NCI-H748 (cell line): ENCODE measurements around the gene API5.
"Not testable (repeated sequence)": the region's sequence is repeated elsewhere in the genome, so short reads cannot be mapped to it uniquely, and the experiment has no call there.

ENCODE experiments used
- DNase-seq: peaks from one replicate; lab custom pipeline; 2025; ENCODE audit not compliant: unreplicated experiment; lab: John Stamatoyannopoulos, UW

Gene API5

DNA sequence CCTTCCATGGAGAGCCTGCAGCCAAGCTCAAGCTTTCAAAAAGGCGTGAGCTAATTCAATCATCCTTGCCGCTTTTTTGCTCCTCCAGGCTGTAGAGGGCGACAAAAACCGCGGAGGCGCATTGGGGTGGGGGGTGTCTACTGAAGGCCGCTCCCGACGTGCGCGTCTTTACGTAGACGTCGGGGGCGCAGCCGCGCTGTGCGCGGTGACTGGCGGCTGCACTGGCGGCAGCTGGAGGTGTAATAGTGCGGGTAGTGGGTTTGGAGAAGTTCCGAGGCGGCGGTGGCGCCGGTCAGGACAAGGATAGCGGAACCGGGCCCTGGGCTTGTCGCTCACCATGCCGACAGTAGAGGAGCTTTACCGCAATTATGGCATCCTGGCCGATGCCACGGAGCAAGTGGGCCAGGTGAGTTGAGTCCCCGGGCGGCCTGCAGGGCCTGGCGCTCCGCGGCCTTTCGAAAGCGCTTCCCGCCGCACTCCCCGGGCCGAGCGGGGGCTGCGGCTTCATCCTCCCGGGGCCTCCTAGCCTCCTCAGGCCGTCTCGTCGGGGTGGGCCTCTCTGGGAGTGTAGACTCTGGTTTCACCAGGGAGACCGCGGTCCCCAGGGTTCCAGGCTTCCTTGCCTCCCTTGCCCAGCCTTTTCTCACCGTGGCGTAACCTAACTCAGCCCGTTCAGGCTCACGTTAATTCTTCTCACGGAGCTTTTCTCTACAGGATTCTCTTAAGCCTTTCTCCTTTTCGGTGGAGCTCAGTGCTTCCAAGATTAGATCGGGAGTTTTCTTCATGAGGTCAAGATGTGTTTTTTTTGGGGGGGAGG, at the start of gene API5:
Gene API5 (plus strand): TSS at position 206 of the 817 bp plus-strand sequence. CDS start 132 bp downstream, at position 338.
- DNase-seq, result peak; percentile 98

DNA sequence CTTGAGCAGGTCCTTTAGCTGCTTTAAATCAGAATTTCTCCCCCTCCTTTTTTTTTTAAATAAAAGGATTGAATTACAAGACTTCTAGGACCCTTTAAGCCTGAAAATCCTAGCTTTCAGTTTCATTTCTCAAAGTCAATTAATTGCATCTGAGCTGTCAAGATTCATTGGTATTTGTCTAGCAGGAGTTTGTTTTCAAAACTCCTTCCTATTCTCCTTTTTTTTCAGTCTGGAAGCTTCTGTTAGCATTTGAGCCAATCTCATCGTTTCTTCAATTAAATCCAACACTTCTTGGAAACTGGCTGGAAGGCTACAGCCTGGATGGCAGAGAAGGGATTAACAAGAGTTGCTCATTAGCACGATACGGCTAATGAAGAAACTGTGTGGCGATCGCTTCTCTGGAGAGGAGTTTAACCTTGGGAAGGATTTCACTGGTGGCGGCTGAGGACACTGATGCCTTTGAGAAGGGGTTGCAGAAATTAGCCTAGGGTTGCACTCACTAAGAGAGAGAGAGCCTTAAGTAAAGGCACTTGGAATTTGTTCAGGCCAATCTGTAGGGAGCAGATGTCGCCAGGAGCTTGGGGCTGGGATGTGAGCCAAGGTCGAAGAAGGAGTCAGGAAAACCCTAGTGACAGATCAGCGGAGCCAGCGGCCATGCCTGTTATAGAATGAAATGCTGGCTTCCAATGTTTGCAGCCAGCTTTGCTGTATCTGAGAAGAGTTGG, 43.8 kb upstream of the API5 start:
- DNase-seq, result no peak

DNA sequence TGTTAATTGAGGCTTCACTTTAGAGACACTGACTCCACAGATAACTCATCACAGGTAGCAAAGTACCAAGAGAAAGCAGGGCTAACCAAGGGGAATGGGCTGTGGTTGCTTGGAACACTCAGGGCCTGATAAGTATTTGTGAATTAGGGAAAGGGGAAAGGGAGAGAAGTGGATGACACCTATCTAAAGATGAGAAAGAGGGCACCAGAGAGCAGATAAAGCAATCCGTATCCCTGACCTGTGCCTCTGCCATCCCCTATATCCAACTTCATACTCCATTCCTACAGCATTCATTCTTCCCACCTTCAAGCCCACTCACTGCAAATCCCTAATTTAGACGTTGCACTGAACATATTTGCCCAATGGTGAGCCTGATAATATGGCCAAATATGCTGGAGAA, 43.0 kb upstream of the API5 start:
- no peak for DNase-seq

DNA sequence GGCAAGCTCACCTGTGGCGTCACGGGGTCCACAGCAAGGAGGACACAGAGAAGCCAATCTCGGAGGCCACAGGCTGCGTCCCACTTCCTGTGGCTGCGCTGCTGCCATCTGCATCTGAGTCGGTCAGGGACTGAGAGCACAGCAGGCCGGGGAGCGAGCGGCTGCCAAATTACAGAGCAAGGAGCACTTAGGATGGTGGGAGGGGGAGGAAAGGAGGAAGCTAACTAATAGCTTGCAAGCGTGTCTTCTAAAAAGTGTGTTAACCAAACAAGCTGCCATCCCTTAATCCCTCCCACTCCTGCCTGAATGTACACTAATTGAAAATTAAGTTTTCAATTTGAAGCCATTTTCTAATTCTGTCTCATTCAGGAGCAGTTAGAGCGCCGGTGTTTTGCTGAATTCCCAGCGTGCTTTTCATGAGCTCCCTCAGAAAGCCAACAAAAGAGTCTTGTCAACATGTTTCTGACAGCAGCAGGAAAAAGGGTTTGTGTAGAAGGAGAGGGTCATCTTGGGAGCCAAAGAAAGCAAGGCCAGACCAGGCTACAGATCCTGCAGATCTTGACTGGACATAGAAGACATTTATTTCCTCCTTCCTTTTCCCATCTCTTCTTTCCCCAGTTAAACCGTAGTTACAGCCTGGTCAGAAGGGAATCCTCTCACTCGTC, 42.4 kb upstream of the API5 start:
- peak; percentile 26 for DNase-seq

DNA sequence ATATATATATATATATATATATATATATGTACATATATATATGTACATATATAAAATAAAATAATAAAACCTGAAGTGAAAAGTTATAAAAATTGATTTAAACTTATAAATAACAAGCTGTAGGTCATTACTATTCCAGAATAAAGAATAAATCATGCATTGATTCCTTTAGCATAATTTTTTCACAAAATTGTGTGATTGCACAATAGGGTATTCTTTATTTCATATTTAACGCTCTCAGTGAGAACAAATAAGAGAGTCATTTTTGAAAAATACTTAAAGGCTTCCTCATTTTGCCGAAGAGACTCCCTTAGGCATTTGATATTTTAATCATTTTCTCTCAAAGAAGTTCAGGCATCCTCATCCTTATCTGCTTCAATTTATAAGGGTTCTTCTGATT, 41.3 kb upstream of the API5 start:
- no peak for DNase-seq

DNA sequence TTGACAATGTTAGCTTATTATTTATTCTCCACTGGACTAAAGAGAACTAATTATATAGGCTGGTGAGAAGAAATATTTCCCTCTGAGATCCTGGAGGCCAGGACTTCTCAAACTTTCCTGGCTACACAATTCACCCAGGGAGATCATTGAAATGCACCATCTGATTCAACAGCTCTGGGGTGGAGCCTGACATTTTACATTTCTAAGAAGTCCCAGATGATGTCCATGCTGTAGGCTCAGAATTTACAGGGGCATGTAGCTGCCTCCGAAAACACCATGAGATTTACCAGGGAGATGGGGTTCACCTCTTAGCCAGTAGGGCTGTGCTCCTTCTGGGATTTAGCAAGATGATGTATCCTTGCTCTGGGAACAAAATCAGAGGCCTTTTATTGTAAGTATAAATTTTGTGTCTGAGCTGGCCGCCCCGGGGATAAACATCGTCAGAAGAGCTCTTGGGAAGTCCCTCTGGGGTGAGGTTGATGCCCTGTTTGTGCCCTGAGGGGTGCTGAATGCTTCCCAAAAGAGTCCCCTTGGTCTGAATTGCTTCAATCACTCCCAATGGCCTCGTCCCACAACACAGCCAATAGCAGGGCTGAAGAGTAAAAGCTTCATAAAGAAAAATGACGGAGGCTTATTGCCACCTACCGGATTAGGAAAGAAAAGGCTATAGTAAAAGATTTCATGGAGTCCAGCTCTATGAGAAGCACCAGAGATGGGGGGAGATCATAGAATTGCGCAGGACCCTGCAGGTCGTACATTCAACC, 33.4 kb upstream of the API5 start:
- peak; percentile 51 for DNase-seq

DNA sequence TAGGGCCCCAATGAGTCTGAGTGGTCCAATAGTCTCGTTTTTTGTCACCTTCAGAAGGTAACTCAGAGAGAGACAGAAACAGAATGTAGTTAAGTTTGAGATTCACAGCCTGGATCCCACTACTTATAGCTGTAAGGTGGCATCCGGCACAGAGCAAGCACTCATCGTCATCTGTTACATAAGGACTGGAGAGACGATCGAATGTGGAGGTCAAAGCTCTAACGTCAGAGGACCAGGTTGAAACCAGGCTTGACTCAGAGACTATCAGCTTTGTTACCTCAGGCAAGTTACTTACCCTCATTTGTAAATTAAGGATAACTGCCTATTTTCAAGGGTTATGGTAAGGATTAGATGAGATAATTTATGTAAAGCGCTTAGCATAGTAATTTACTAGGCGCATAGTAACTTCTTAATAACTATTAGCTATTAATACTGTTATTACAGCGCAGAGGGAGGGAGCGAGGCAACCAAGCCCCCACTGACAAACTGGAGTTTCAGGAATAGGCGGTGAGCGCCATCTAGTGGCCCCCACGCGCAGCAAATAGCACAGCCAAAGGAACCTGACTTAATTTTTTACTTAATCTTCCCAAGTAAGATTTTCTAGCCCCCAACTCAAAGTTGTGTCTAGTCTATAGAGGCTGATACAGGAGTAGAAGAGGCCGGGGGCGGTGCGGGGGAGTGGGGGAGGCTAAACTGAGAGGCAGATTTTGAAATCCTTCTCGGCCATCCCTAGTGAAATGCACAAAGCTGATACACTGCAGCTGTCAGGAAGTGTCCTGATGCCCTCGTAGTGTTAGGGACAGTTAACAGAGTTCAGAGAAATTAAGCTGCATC, 29.0 kb upstream of the API5 start:
- peak; percentile 37 for DNase-seq

DNA sequence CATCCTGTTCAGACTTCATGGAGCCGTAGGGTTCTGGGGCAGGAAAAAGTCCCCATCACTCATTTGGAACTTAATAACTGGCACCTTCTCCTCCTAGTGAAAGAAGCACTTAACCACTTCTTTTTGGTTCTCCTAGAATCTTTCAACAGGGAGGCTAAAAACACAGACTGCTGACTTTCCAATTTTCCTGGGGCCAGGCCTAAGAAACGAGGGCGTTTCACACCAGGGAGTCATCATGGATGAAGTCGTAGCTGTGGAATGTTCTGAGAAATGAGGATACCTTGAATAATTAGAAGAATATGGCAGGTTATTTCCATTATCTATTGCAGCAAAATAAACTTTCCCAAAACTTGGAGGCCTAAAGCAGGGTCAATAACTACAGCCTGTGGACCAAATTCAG, 26.0 kb upstream of the API5 start:
- no peak for DNase-seq

DNA sequence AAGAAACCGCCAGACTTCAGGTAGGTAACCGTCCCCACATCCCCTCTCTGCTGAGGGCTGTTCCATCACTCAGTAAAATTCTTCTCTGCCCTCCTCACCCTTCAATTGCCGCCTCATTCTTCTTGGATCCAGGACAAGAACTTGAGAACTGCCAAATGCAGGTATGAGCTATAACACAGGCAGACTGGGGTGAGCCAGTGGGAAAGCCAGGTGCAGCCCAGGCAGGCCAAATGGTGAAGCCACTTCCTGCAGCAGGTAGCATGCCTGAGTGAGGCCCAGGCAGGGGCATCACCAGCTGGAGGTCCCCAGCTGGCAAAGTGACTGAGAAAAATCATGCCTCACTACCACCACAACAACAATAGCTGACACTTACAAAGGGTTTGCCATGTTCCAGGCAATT, 22.4 kb upstream of the API5 start:
- no peak for DNase-seq

DNA sequence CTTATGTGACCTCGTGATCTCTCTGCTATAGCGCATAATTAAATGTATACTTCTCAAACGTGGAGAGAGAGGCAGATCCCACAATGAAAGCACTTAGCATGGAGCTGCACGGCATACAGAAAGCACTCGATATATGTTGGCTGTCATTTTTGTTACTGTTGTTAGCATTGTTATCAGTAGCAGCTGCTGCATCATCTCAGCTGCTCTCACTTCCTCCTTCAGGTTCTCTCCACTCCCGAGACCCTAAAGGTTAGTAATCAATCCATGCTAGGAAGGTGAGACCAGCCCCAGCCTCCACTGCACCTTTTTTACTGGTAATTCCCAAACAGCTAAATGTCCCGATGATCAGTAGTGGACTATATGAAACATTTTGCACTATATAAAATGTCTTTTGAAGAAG, 13.4 kb upstream of the API5 start:
- DNase-seq, result no peak

DNA sequence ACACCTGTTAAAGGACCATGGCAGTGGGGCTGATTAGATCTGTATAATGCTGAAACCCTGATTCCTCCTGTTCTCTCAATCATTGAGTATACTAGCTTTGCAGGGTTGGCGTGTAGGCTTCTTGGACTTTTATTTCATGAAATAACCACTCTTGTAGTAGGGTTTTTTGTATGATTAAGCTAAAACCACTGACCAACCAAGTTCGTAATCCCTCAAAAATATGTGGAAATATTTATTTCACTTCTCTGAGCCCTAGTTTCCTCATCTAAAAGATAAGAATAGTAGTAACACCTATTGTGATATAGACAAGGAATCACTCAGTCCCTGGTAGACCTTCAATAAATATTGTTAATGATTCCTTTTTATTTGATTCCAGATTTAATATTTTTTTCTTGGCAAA, 4.2 kb downstream of the API5 start:
- DNase-seq, result no peak

DNA sequence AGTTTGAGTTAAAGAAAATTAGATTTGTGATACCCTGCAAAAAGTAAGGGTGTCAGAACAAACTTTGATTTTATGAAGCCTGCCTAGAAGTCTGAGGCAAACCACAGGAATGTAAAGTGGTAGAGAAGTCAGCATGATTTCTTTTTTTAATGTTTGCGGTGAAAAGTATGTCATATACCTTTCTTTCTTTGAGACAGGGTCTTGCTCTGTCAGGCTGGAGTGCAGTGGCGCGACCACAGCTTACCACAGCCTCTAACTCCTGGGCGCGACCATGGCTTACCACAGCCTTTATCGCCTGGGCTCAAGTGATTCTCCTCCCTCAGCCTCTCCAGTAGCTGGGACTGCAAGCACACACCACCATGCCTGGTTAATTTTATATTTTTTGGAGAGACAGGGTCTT, 4.7 kb downstream of the API5 start:
- DNase-seq, result no peak

DNA sequence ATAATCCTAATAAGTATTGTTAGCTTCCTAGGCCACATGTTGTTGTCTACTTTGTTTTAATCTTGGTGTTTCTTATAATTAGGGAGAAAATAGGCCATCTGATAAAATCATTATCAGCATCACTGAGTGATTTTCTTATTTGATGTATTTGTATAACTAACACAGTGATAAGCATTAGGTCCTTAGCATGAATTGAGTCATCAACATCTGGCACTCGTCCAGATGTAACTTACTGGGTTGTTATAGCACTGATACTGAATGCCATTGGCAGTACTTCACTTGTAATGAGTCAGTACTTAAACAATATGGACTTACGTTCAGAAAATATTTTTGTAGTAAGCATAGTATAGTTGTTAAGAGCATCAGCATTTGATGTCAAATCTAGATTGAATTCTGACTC, 16.2 kb downstream of the API5 start:
- no peak for DNase-seq

DNA sequence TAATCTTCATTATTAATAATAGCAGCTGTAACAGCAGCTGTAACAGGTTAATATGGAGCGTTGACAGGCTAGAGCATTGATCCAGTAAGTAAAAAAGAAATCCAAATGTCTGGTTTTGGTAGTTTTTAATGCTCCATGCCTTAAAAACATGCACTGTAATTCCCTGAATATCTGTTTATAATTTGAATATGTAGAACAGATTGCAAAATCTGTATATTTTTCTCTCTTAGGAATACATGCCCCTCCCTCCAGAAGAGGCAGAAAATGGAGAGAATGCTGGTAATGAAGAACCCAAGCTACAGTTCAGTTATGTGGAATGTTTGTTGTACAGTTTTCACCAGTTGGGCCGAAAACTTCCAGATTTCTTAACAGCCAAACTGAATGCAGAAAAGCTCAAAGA, 16.7 kb downstream of the API5 start:
- no peak for DNase-seq

DNA sequence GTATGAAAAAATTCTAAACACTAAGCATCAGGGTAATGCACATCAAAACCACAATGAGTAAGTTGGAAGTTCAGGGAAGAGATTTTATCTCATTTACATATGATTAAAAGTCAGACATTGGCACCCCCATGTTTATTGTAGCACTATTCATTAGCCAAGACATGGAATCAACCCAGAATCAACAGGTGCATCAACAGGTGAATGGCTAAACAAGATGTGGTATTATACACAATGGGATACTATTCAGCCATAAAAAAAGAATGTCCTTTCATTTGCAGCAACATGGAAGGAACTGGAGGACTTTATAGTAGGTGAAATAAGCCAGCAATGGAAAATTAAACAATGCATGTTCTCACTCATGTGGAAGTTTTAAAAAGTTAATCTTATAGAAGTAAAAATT, 29.4 kb downstream of the API5 start:
- DNase-seq, result no peak

DNA sequence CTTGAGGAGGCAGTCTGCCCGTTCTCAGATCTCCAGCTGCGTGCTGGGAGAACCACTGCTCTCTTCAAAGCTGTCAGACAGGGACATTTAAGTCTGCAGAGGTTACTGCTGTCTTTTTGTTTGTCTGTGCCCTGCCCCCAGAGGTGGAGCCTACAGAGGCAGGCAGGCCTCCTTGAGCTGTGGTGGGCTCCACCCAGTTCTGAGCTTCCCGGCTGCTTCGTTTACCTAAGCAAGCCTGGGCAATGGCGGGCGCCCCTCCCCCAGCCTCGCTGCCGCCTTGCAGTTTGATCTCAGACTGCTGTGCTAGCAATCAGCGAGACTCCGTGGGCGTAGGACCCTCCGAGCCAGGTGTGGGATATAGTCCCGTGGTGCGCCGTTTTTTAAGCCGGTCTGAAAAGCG, 39.6 kb downstream of the API5 start:
- DNase-seq, result not testable (repeated sequence)

DNA sequence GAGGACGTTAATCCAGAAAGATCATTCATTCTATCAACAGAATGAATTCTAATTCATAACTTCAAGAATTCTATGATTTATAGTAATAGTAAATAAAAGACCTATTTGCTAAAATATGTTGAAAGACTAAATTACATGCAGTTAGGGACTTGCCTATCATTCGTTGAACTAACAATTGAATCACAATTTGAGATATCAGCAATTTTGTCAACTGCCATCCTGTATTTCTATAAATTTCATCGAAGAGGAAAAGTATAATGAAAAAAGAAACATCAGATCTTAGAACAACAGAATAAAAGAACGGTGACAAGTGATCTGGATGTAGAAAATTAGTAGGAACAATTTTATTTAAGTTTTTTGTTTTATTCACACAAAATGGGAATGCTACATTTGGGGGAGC, 42.5 kb downstream of the API5 start:
- DNase-seq, result no peak

DNA sequence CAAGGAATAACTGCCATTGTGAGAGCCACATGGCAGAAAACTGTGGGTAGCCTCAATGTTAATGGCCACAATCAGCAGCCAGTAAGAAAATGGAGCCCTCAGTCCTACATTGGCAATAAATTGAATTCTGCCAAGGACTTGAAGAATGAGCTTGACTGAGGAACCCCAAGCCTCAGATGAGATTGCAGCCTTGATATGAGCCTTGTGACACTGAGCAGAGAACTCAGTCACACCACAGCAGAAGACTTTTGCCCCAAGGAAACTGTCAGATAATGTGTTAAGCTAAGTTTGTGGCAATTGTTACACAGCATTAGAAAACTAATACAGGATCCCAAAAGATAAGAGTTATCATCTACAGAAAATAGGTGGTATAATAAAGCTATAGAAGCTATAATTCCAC, 44.5 kb downstream of the API5 start:
- DNase-seq, result no peak

DNA sequence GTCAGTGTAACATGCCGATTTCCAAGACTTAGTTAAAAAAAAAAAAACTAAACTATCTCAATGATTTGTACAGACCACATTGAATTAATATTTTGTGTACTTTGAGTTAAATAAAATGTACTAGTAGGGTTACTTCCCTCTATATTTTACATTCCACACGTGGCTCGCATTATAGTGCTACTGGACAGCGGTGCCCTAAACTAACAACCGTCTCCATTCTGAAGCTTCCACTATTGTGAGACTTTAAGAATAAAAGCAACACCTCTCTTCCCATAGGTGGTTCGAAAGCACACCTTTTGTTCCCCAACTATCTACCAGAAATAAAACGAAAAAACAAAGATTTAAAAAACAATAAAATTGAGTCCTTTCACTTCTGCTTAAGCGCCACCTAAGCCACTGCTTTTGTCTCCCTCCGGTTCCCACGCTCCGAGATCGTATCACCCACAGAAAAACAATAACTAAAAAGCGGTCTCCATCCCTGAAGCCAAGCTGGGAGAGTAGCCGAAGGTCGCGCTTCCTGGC, 46.5 kb downstream of the API5 start:
- DNase-seq, result no peak

DNA sequence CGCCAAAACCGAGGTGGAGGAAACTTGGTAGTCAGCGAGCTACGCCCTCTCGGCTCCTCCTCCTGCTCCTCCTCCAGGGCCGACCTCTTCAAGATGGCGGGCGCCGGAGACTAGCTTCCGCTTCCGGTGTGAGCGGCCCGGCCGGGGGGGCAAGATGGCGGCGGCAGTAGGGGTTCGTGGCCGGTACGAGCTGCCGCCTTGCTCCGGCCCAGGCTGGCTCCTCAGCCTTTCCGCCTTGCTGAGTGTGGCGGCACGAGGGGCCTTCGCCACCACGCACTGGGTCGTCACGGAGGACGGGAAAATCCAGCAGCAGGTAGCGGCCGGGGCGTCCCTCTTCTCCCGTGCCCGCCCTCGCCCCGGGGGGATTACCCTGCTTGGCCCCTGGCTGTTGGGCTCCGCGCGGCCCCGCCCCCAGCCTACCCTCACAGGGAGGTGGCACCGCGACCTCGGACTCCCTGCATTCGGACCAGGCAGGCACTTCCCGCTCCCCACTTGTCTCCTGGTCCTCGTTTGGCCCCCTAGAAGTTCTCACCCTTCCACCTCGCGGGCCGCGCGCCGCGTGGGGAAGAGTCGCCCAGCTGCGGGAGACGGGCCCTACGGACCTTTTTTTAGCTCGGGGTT, 47.1 kb downstream of the API5 start, which contains the start of gene TTC17:
Gene TTC17 (plus strand): TSS at position 120 of the 621 bp plus-strand sequence. CDS start 35 bp downstream, at position 155.
- DNase-seq, result peak; percentile 96
